ENCODE data around the gene PIH1D1. TPM values are rescaled to one million over a fixed set of nuclear protein-coding genes. Genes with fewer than 3 reads are reported as not detected.

The PIH1D1 gene
- total and polyA plus RNA-seq, 2 of the 8 experiments (the other 6 are each of a cell fraction or from before 2014, with no cell fraction given): 146 to 195 TPM

DNA sequence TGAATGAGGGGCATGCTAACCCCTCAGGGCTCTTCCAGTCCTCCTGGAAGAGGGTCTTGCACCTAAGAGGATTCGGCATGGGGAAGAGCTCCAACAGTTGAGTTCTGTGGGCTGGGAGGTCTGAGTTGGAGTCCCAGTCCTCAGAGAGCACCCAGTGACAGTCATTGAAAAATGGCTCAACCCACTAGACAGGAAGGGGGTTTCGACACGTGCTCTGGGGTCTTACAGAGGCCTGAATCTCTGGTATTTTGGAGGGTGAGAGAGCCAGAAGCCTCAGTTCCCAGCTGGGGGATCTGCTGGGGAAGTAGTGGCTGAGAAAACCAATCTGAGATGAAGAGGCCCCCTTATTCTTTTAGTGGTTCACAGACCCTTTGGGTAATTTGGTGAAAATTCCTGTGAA is 37.4 kb downstream of the PIH1D1 start:
- no peak overlapping the region for H2BK5ac ChIP-seq (ENCODE audit: low read depth, low read length)
- WGBS, 2 experiments (ENCODE audit: extremely low coverage in 1 of 2, insufficient coverage in 1 of 2, insufficient read length in 1 of 2, insufficient replicate concordance in 2 of 2, low coverage in 1 of 2, low lambda C conversion rate in 2 of 2, missing lambda C conversion rate in 1 of 2): 100% methylated on average over 3 of the region's 3 CpGs; no CpG with 5 or more reads in 1 of the 2 experiments
- no peaks in the 10 kb centered on the region for H3K9me3 ChIP-seq (ENCODE audit: insufficient read depth in 2 of 2, low read depth in 1 of 2, low read length in 1 of 2)
- no peak overlapping the region for H3K4ac ChIP-seq (replicated peaks; ENCODE audit: insufficient read length, low read depth, low read length)
- H3K23me2 ChIP-seq (ENCODE audit: low read depth, low read length): no peaks in the 10 kb centered on the region
- POLR2A ChIA-PET (ENCODE audit: partially characterized antibody): interaction anchor here (0.6 to 1.5 kb wide), 5 partner anchors 12 to 275 kb away, joined by 3 to 5 read pairs (median 3); partner anchors contain the start of genes RPS11 and TEAD2
- H4K20me1 ChIP-seq (replicated peaks in 1 of 2; ENCODE audit: control insufficient read depth in 1 of 2, insufficient read depth in 2 of 2, low read length in 2 of 2): no peaks in the 10 kb centered on the region
- H3K23ac ChIP-seq (ENCODE audit: insufficient read length): no peak overlapping the region
- H2BK15ac ChIP-seq (ENCODE audit: low read length): peak overlapping the region; percentile 72
- H3K27ac ChIP-seq (ENCODE audit: low read depth, low read length): no peak overlapping the region
- no peak overlapping the region for H3K4me2 ChIP-seq (ENCODE audit: insufficient read depth in 1 of 2, low read depth in 2 of 2, low read length in 2 of 2)
- H3K79me2 ChIP-seq (ENCODE audit: control insufficient read depth in 1 of 2, insufficient read depth in 2 of 2, low read length in 2 of 2): no peaks in the 10 kb centered on the region
- no peak overlapping the region for H2AFZ ChIP-seq (ENCODE audit: low read length)
- no peak overlapping the region for H2BK12ac ChIP-seq (ENCODE audit: low read depth, low read length)
- H4K5ac ChIP-seq (ENCODE audit: insufficient read length, low read depth, low read length): no peak overlapping the region
- TF ChIP-seq POU5F1 (IDR thresholded peaks at IDR 0.05; ENCODE audit: low read depth, low read length): no peak
- TF ChIP-seq TAF7 (optimal IDR thresholded peaks at IDR 0.05; ENCODE audit: borderline replicate concordance, low read depth, low read length): no peak
- TF ChIP-seq EP300 (IDR thresholded peaks at IDR 0.05; ENCODE audit: borderline replicate concordance in 1 of 2, low read depth in 2 of 2, low read length in 2 of 2): no peak
- TF ChIP-seq RNF2 (IDR thresholded peaks at IDR 0.05; ENCODE audit: borderline replicate concordance, low read depth, low read length, missing control alignments, poor library complexity, severe bottlenecking): no peak
- TF ChIP-seq, protein P1, sequence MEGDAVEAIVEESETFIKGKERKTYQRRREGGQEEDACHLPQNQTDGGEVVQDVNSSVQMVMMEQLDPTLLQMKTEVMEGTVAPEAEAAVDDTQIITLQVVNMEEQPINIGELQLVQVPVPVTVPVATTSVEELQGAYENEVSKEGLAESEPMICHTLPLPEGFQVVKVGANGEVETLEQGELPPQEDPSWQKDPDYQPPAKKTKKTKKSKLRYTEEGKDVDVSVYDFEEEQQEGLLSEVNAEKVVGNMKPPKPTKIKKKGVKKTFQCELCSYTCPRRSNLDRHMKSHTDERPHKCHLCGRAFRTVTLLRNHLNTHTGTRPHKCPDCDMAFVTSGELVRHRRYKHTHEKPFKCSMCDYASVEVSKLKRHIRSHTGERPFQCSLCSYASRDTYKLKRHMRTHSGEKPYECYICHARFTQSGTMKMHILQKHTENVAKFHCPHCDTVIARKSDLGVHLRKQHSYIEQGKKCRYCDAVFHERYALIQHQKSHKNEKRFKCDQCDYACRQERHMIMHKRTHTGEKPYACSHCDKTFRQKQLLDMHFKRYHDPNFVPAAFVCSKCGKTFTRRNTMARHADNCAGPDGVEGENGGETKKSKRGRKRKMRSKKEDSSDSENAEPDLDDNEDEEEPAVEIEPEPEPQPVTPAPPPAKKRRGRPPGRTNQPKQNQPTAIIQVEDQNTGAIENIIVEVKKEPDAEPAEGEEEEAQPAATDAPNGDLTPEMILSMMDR (IDR thresholded peaks at IDR 0.05; ENCODE audit: control extremely low read depth in 1 of 3, insufficient read depth in 1 of 3, low read depth in 1 of 3, low read length in 3 of 3): no peak
- no peak overlapping the region for H2AK5ac ChIP-seq (ENCODE audit: low read depth, low read length)
- no peak overlapping the region for H2BK20ac ChIP-seq (ENCODE audit: low read length)
- H4K91ac ChIP-seq (replicated peaks; ENCODE audit: insufficient read length, low read length): no peak overlapping the region
- H2BK120ac ChIP-seq (replicated peaks; ENCODE audit: low read depth, low read length): no peak overlapping the region
- no peak for DNase-seq (ENCODE audit: low read depth in 1 of 2, low spot score in 2 of 2)
- H3K9ac ChIP-seq (replicated peaks in 1 of 4; ENCODE audit: extremely low read depth in 1 of 4, low read depth in 3 of 4, low read length in 3 of 4): no peak overlapping the region
- H3K79me1 ChIP-seq (ENCODE audit: low read depth, low read length): no peaks in the 10 kb centered on the region
- H3K56ac ChIP-seq (replicated peaks; ENCODE audit: insufficient read length, low read depth, low read length): no peak overlapping the region
- no peak overlapping the region for H4K8ac ChIP-seq (ENCODE audit: extremely low read depth, insufficient read depth, low read length)
- no peak overlapping the region for H3K14ac ChIP-seq (ENCODE audit: insufficient read length)
- no peaks in the 10 kb centered on the region for H3K36me3 ChIP-seq (ENCODE audit: control insufficient read depth in 2 of 4, insufficient read depth in 4 of 4, low read length in 3 of 4)
- no peak for FAIRE-seq
- peaks cover 0 to 17% (median 10%) of the 10 kb centered on the region in 4 experiments; a peak in 5 of 7 replicates for H3K4me1 ChIP-seq (replicated peaks in 1 of 4; ENCODE audit: control insufficient read depth in 3 of 4, insufficient read depth in 4 of 4, low read length in 3 of 4)
- CTCF ChIA-PET (ENCODE audit: partially characterized antibody): interaction anchor here (1.0 to 14.7 kb wide), 7 partner anchors 8 to 156 kb away, joined by 3 to 291 read pairs (median 6); partner anchors contain the start of gene GFY
- H3K18ac ChIP-seq (ENCODE audit: extremely low read depth, low read length): no peak overlapping the region
- no peak overlapping the region for H3K4me3 ChIP-seq (ENCODE audit: extremely low read depth in 1 of 4, insufficient read depth in 2 of 4, low read depth in 3 of 4, low read length in 4 of 4)
- H3K27me3 ChIP-seq (replicated peaks in 1 of 4; ENCODE audit: control insufficient read depth in 3 of 4, extremely low read depth in 1 of 4, insufficient read depth in 3 of 4, low read length in 3 of 4): no peaks in the 10 kb centered on the region

Data from H1 (cell line).